AG04450 (cell line): Measurements from ENCODE around the gene DNAJC12. TPM values are rescaled to one million over a fixed set of nuclear protein-coding genes. Genes with fewer than 3 reads are reported as not detected.
A peak's percentile ranks its signal among the peaks of the same experiment; 100 is the strongest.
"Not testable (repeated sequence)": the region's sequence is repeated elsewhere in the genome, so short reads cannot be mapped to it uniquely, and the experiment has no call there.

Experiments
- CTCF ChIA-PET: fragments of 300-600, 350-600 bp; formaldehyde crosslinking; extraction: SDS; loops from one replicate; lab custom pipeline; 2022; ENCODE audit warnings: antibody characterized with exemption, inconsistent platforms; lab: Charles Lee
- POLR2A ChIA-PET: fragments of 350-600 bp; formaldehyde crosslinking; extraction: SDS; loops from one replicate; lab custom pipeline; 2021; ENCODE audit warnings: antibody characterized with exemption, inconsistent platforms; lab: Yijun Ruan, JAX
- DNase-seq: peaks from one replicate; pipeline ENCODE4 v3.0.0-alpha.2; 2011; ENCODE audit warnings: low read depth, low spot score
- H3K27ac ChIP-seq: one replicate; pipeline ENCODE4 v1.5.1; 2012; ENCODE audit warnings: low read depth, low read length, control low read depth
- H3K27me3 ChIP-seq: one replicate; pipeline ENCODE4 v1.6.0; 2012; ENCODE audit warnings: low read length; ENCODE audit not compliant: control insufficient read depth, insufficient read depth
- H3K4me3 ChIP-seq: 2 replicates; pipeline ENCODE4 v1.5.1; 2011; ENCODE audit warnings: mild to moderate bottlenecking, low read depth, low read length, control low read depth
- H3K9me3 ChIP-seq: 2 replicates; pipeline ENCODE4 v1.5.1; 2012; ENCODE audit warnings: low read length; ENCODE audit not compliant: control insufficient read depth, insufficient read depth
- CTCF ChIP-seq: IDR thresholded peaks from 2 replicates; pipeline ENCODE4 v1.5.1; 2011; ENCODE audit warnings: low read depth, low read length, control low read depth, inconsistent platforms
- polyA plus RNA-seq: library from polyadenylated mRNA; depleted of rRNA; stranded (reverse); fragments of >200 nt; gene quantifications from 2 replicates; pipeline ENCODE4 v1.2.3, GENCODE V29; 2011

The DNAJC12 gene
- polyA plus RNA-seq, 1 experiment = 8.3 TPM

- CTCF ChIA-PET = interaction anchor here (1.0 kb wide), 1 partner anchor 86 kb away, joined by 5 read pairs; no protein-coding TSS in a partner anchor
- no peak for DNase-seq
- TF ChIP-seq CTCF = no peak
- peaks cover 2% of the 10 kb centered on the region for H3K27me3 ChIP-seq
- H3K27ac ChIP-seq = no peak overlapping the region
- H3K4me3 ChIP-seq = no peak overlapping the region
- no peaks in the 10 kb centered on the region for H3K9me3 ChIP-seq
- POLR2A ChIA-PET = no interaction called here
These were observed 54.2 kb downstream of the DNAJC12 start for GRCh38 chr10:67783606-67784294.

GRCh38 chr10:67782530-67782929 is 55.5 kb downstream of the DNAJC12 start:
- Histone ChIP-seq H3K27me3 (peaks cover 2% of the 10 kb centered on the region), H3K4me3 (no peak overlapping the region), H3K27ac (no peak overlapping the region), H3K9me3 (no peaks in the 10 kb centered on the region)
- ChIA-PET POLR2A (no interaction called here), CTCF (interaction anchor here (1.1 to 7.0 kb wide), 2 partner anchors 12 to 86 kb away, joined by 3 to 187 read pairs; partner anchors contain the start of gene CTNNA3)
- TF ChIP-seq CTCF = no peak
- no peak for DNase-seq

- no peak for TF ChIP-seq CTCF
- no peaks in the 10 kb centered on the region for H3K9me3 ChIP-seq
- no peak overlapping the region for H3K4me3 ChIP-seq
- H3K27ac ChIP-seq = no peak overlapping the region
- H3K27me3 ChIP-seq = no peaks in the 10 kb centered on the region
- CTCF ChIA-PET = interaction anchor here (0.6 to 7.0 kb wide), 16 partner anchors 8 to 260 kb away, joined by 3 to 187 read pairs (median 8); partner anchors contain the start of gene CTNNA3
- no peak for DNase-seq
- POLR2A ChIA-PET = no interaction called here
These were observed 57.0 kb downstream of the DNAJC12 start for GRCh38 chr10:67780759-67781538.

- H3K9me3 ChIP-seq, POLR2A ChIA-PET, H3K4me3 ChIP-seq, H3K27me3 ChIP-seq, H3K27ac ChIP-seq, DNase-seq: not testable (repeated sequence)
- CTCF ChIA-PET = interaction anchor here (0.6 to 7.0 kb wide), 32 partner anchors 9 to 865 kb away, joined by 3 to 187 read pairs (median 4); partner anchors contain the start of gene CTNNA3
These were observed 57.8 kb downstream of the DNAJC12 start for GRCh38 chr10:67780204-67780621.

GRCh38 chr10:67779465-67780203 is 58.4 kb downstream of the DNAJC12 start:
- TF ChIP-seq CTCF = peak; percentile 82
- Histone ChIP-seq H3K4me3 (no peak overlapping the region), H3K9me3 (no peaks in the 10 kb centered on the region), H3K27me3 (no peaks in the 10 kb centered on the region), H3K27ac (no peak overlapping the region)
- ChIA-PET POLR2A (no interaction called here), CTCF (interaction anchor here (0.5 to 7.0 kb wide), 41 partner anchors 9 to 865 kb away, joined by 3 to 187 read pairs (median 4); partner anchors contain the start of gene CTNNA3)
- DNase-seq = peak; percentile 73
